GM18520 (cell line): ENCODE results near the gene NXN.
"Not testable (repeated sequence)": the region's sequence is repeated elsewhere in the genome, so short reads cannot be mapped to it uniquely, and the experiment has no call there.

Experiments
- ATAC-seq: cut with Tn5 transposase; IDR thresholded peaks from one replicate; pipeline ENCODE4 v1.9.1; 2021; ENCODE audit not compliant: unreplicated experiment

Gene NXN

GRCh38 chr17:1007310-1008007 lies 27.9 kb upstream of the NXN start:
- ATAC-seq = no peak

- ATAC-seq = no peak
Measured at GRCh38 chr17:1006054-1006453, 26.5 kb upstream of the NXN start.

- no peak for ATAC-seq
Measured at GRCh38 chr17:1005361-1005946, 25.9 kb upstream of the NXN start.

GRCh38 chr17:1004769-1005295 lies 25.3 kb upstream of the NXN start:
- ATAC-seq = no peak

GRCh38 chr17:1003972-1004768 lies 24.6 kb upstream of the NXN start:
- no peak for ATAC-seq

GRCh38 chr17:1003633-1003971 lies 24.0 kb upstream of the NXN start:
- ATAC-seq = no peak

GRCh38 chr17:1002771-1003555 lies 23.4 kb upstream of the NXN start:
- no peak for ATAC-seq

- no peak for ATAC-seq
Measured at GRCh38 chr17:1002412-1002753, 22.8 kb upstream of the NXN start.

GRCh38 chr17:1001640-1002411 lies 22.2 kb upstream of the NXN start:
- ATAC-seq = no peak

GRCh38 chr17:1000597-1001461 lies 21.3 kb upstream of the NXN start:
- no peak for ATAC-seq

GRCh38 chr17:998111-998510 lies 18.5 kb upstream of the NXN start:
- ATAC-seq = no peak

GRCh38 chr17:996554-997344 lies 17.2 kb upstream of the NXN start, which contains the start of gene TIMM22:
TIMM22 (plus strand) TSS chr17:997129; CDS start chr17:997143, 14 bp downstream.
- ATAC-seq = peak; percentile 85

GRCh38 chr17:995324-995723 lies 15.7 kb upstream of the NXN start:
- ATAC-seq = not testable (repeated sequence)

GRCh38 chr17:992933-993332 lies 13.4 kb upstream of the NXN start:
- ATAC-seq = no peak

GRCh38 chr17:988561-988960 lies 9.0 kb upstream of the NXN start:
- no peak for ATAC-seq

GRCh38 chr17:987931-988330 lies 8.4 kb upstream of the NXN start:
- no peak for ATAC-seq

- no peak for ATAC-seq
Measured at GRCh38 chr17:986322-986929, 6.8 kb upstream of the NXN start.

- no peak for ATAC-seq
Measured at GRCh38 chr17:983921-984320, 4.3 kb upstream of the NXN start.
